ENCODE results near the gene SSTR3. TPM values are rescaled to one million over a fixed set of nuclear protein-coding genes. Genes with fewer than 3 reads are reported as not detected.

SSTR3 gene
- total and polyA plus RNA-seq, 2 donors, result 3.9 to 25.6 TPM

DNA sequence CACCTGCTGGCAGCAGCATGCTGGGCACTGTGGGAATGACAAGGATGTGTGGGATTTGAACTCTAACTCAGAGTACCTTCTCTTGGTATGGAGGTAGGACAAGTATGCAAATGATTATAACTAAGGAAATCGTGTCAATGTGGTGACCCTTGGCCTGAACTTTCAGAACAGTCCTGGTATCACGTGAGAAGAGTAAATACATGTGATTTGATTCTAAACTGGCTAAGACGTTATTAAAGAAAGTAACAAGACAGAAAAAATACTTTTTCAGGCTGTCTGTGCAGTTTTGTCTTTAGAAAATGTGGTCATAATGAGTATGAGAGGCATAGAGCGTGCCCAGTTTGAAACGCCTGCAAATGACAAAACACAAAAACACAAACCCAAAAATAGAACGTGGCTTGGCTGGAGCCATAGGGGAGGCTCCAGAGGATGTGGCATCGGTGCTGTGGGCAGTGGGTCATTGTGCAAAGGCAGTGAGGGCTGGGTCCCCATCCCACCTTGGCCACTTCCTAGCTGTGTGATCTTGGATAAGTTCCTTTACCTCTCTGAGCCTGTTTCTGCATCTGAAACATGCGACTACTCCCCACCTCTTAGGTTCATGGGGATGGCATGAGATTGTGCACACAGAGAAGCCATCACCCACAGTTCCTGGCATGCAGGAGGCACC lies 44.2 kb downstream of the SSTR3 start:
- DNase-seq (ENCODE audit: low read depth in 6 of 9, low spot score in 9 of 9), result no peak
- Histone ChIP-seq H3K27ac (ENCODE audit: low read depth in 1 of 2, low read length in 1 of 2) (no peak overlapping the region), H3K27me3 (ENCODE audit: control insufficient read depth in 2 of 2, insufficient read depth in 1 of 2, low read length in 1 of 2) (peaks cover 0 to 2% of the 10 kb centered on the region in 2 donors), H3K4me3 (ENCODE audit: low read length in 2 of 2) (no peak overlapping the region), H3K36me3 (ENCODE audit: control insufficient read depth in 2 of 2, insufficient read depth in 2 of 2, low read length in 1 of 2) (no peaks in the 10 kb centered on the region), H3K4me1 (ENCODE audit: control insufficient read depth in 2 of 2, insufficient read depth in 2 of 2, low read length in 2 of 2) (peaks cover 2 to 34% of the 10 kb centered on the region in 2 donors), H3K9me3 (ENCODE audit: control insufficient read depth in 2 of 2, insufficient read depth in 1 of 2, low read length in 1 of 2) (peaks cover 1 to 12% of the 10 kb centered on the region in 2 donors)
- 74% methylated on average over 8 of the region's 8 CpGs for WGBS

DNA sequence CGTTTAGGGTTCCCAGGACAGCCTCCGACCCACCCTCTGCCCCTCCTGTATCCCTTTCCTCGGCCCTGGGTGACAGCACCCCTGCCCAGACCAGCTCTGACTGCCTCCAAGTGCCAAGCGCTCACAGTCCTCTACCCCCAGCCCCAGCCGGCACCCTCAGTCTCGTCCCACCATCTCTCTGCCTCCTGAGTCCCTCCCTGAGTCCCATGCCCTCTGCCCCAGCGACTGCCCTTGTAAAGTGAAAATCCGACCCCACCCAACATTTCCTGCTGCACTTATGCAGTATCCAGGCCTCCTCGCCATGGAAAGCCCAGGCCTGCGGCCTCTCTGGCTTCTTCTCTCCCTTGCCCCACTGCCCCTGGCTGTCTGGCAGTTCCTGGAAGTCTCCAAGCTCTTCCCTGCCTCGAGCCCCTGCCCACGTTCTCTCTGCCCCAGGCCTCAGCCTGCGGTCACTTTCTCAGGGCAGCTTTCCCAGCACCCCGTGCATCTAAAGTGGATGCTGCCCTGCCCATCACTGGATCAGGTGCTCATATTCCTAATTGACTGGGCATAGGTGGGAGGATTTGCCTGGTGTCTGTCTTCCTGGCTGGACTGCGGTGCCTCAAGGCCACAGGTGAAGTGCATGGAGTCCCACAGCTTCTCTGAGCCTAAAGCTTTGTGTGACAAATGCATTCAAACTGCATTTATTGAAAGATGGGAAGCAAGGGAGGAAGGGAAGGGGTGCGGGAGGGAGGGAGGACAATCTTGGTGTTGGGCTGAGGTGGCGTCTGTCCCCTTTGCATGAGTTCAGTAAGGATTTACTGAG lies 44.9 kb downstream of the SSTR3 start:
- DNase-seq (ENCODE audit: low read depth in 6 of 9, low spot score in 9 of 9), result no peak
- Histone ChIP-seq H3K27ac (ENCODE audit: low read depth in 1 of 2, low read length in 1 of 2) (peak overlapping the region; percentile 49 to 54), H3K4me1 (ENCODE audit: control insufficient read depth in 2 of 2, insufficient read depth in 2 of 2, low read length in 2 of 2) (peaks cover 2 to 42% of the 10 kb centered on the region in 2 donors), H3K9me3 (ENCODE audit: control insufficient read depth in 2 of 2, insufficient read depth in 1 of 2, low read length in 1 of 2) (peaks cover 1 to 12% of the 10 kb centered on the region in 2 donors), H3K36me3 (ENCODE audit: control insufficient read depth in 2 of 2, insufficient read depth in 2 of 2, low read length in 1 of 2) (no peaks in the 10 kb centered on the region), H3K27me3 (ENCODE audit: control insufficient read depth in 2 of 2, insufficient read depth in 1 of 2, low read length in 1 of 2) (peaks cover 0 to 2% of the 10 kb centered on the region in 2 donors), H3K4me3 (ENCODE audit: low read length in 2 of 2) (no peak overlapping the region)
- 87% methylated on average over 17 of the region's 17 CpGs for WGBS

GRCh38 chr22:37166675-37167066 lies 45.6 kb downstream of the SSTR3 start:
- WGBS, result 23% methylated on average over 13 of the region's 13 CpGs
- Histone ChIP-seq H3K27me3 (ENCODE audit: control insufficient read depth in 2 of 2, insufficient read depth in 1 of 2, low read length in 1 of 2) (peaks cover 0 to 2% of the 10 kb centered on the region in 2 donors), H3K4me1 (ENCODE audit: control insufficient read depth in 2 of 2, insufficient read depth in 2 of 2, low read length in 2 of 2) (peaks cover 2 to 49% of the 10 kb centered on the region in 2 donors), H3K9me3 (ENCODE audit: control insufficient read depth in 2 of 2, insufficient read depth in 1 of 2, low read length in 1 of 2) (peaks cover 1 to 14% of the 10 kb centered on the region in 2 donors), H3K4me3 (ENCODE audit: low read length in 2 of 2) (no peak overlapping the region), H3K27ac (ENCODE audit: low read depth in 1 of 2, low read length in 1 of 2) (peak overlapping the region; percentile 49 to 54), H3K36me3 (ENCODE audit: control insufficient read depth in 2 of 2, insufficient read depth in 2 of 2, low read length in 1 of 2) (no peaks in the 10 kb centered on the region)
- peak; percentile 57 to 85 (median 73) for DNase-seq (ENCODE audit: low read depth in 6 of 9, low spot score in 9 of 9)

DNA sequence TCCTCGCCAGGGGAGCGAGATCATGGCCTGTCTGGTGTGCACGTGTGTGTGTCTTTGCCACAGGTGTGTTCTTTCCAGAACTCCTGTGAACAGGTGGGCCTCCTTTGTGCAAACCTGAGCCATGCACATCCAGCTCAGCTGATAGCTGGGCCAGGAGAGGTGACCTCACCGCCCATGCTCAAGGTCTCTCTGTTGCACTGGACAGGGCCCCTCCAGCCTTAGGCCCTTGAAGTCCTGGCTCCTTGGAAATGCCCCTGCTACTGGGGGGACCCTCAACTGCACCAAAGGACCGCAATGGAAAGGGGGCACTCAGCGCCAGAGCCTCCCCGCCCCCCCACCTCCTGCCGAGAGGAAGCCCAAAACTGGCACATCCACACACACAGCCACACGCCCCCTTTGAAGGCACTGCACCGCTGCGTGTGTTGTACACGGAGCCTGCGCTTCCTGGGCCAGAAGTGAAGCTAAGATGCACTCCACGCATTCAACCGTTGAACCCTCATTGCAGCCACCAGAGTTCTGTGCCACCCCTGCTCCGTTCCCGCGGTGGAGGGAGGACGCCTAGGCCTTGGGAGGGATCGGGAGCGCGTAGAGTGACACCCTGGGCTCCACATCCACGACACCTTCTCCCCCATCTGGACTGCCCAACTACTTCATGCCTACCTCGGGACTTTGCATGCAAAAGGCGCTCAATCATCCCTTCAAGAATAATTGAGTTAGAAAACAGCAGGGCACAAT lies 46.2 kb downstream of the SSTR3 start:
- 72% methylated on average over 25 of the region's 25 CpGs for WGBS
- Histone ChIP-seq H3K36me3 (ENCODE audit: control insufficient read depth in 2 of 2, insufficient read depth in 2 of 2, low read length in 1 of 2) (no peaks in the 10 kb centered on the region), H3K4me1 (ENCODE audit: control insufficient read depth in 2 of 2, insufficient read depth in 2 of 2, low read length in 2 of 2) (peaks cover 2 to 51% of the 10 kb centered on the region in 2 donors), H3K27me3 (ENCODE audit: control insufficient read depth in 2 of 2, insufficient read depth in 1 of 2, low read length in 1 of 2) (peaks cover 0 to 2% of the 10 kb centered on the region in 2 donors), H3K9me3 (ENCODE audit: control insufficient read depth in 2 of 2, insufficient read depth in 1 of 2, low read length in 1 of 2) (peaks cover 1 to 19% of the 10 kb centered on the region in 2 donors), H3K4me3 (ENCODE audit: low read length in 2 of 2) (no peak overlapping the region), H3K27ac (ENCODE audit: low read depth in 1 of 2, low read length in 1 of 2) (peak overlapping the region; percentile 54 to 66)
- peak in 1 of 9 donors; percentile 50 for DNase-seq (ENCODE audit: low read depth in 6 of 9, low spot score in 9 of 9)

GRCh38 chr22:37165066-37165465 lies 47.2 kb downstream of the SSTR3 start:
- no peak for DNase-seq (ENCODE audit: low read depth in 6 of 9, low spot score in 9 of 9)
- Histone ChIP-seq H3K9me3 (ENCODE audit: control insufficient read depth in 2 of 2, insufficient read depth in 1 of 2, low read length in 1 of 2) (peaks cover 1 to 22% of the 10 kb centered on the region in 2 donors), H3K27ac (ENCODE audit: low read depth in 1 of 2, low read length in 1 of 2) (no peak overlapping the region), H3K4me3 (ENCODE audit: low read length in 2 of 2) (no peak overlapping the region), H3K27me3 (ENCODE audit: control insufficient read depth in 2 of 2, insufficient read depth in 1 of 2, low read length in 1 of 2) (peaks cover 0 to 2% of the 10 kb centered on the region in 2 donors), H3K4me1 (ENCODE audit: control insufficient read depth in 2 of 2, insufficient read depth in 2 of 2, low read length in 2 of 2) (peaks cover 2 to 51% of the 10 kb centered on the region in 2 donors), H3K36me3 (ENCODE audit: control insufficient read depth in 2 of 2, insufficient read depth in 2 of 2, low read length in 1 of 2) (no peaks in the 10 kb centered on the region)
- 96% methylated on average over 9 of the region's 9 CpGs for WGBS

DNA sequence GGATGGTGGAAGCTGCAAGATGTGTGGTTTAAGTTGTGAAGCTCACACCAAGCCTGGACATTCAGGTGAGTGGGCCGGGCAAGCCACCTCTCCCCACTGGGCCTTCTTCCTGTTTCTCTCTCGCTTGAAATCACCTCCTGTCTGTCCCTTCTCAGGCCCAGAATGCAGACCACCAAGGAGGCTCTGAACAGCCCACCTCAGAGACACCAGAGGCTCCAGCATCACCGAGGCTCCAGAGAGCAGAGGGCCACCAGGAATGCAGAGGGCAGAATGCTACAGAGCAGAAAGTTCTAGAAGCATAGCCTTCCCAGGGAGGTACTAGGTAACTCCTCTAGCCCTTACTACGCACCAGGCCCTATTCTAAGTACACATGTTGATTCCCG lies 47.8 kb downstream of the SSTR3 start:
- Histone ChIP-seq H3K4me3 (ENCODE audit: low read length in 2 of 2) (no peak overlapping the region), H3K27ac (ENCODE audit: low read depth in 1 of 2, low read length in 1 of 2) (no peak overlapping the region), H3K36me3 (ENCODE audit: control insufficient read depth in 2 of 2, insufficient read depth in 2 of 2, low read length in 1 of 2) (no peaks in the 10 kb centered on the region), H3K9me3 (ENCODE audit: control insufficient read depth in 2 of 2, insufficient read depth in 1 of 2, low read length in 1 of 2) (peaks cover 1 to 20% of the 10 kb centered on the region in 2 donors), H3K4me1 (ENCODE audit: control insufficient read depth in 2 of 2, insufficient read depth in 2 of 2, low read length in 2 of 2) (peaks cover 2 to 51% of the 10 kb centered on the region in 2 donors), H3K27me3 (ENCODE audit: control insufficient read depth in 2 of 2, insufficient read depth in 1 of 2, low read length in 1 of 2) (peaks cover 0 to 2% of the 10 kb centered on the region in 2 donors)
- DNase-seq (ENCODE audit: low read depth in 6 of 9, low spot score in 9 of 9), result no peak
- WGBS, result 66% methylated on average over 5 of the region's 5 CpGs

DNA sequence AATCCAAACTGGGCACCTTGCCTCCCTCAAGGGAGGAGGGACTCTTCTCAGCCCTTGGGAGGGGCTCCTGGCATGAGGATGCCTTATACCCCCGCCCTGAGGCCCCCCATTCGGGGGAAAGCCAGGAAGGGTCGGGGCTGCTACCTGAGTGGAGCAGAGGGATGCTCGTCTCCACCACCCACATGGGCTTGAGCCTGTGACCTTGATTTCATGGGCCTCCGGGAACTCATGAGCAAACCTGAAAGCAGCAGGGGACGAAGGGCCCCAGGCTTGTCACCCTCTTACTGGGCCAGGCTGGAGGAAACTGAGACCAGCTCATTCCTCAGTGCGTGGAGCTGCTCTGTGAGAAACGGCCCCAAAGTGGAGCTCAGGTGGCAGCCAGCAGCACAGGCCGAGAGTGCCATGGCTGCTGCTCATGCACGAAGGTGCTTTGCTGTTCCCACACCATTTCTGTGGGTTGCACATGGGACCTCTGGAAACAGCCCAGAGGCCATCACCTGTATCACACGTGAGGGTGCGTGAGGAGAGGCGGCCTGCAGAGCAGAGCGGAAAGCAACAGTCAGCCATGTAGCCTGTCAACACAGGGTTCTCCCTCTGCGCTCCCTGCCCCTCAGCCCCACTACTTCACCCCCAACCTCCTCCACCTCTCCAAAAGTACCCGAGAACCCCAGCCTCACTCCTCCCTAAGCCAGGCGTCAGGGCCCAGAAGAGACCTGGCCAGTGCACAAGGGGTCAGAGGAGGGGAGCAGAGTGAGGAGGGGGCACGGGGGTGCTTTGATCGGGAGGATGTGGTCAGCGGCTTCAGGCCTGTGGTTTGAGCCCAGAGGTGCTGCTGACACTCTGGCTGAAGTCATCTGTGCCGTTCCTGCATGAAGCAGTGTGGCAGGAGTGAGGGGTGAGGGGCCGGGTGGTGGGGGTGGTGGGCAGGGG lies 48.4 kb downstream of the SSTR3 start:
- H3K4me1 ChIP-seq (ENCODE audit: control insufficient read depth in 2 of 2, insufficient read depth in 2 of 2, low read length in 2 of 2), result peaks cover 2 to 51% of the 10 kb centered on the region in 2 donors
- peaks cover 0 to 2% of the 10 kb centered on the region in 2 donors for H3K27me3 ChIP-seq (ENCODE audit: control insufficient read depth in 2 of 2, insufficient read depth in 1 of 2, low read length in 1 of 2)
- no peak for DNase-seq (ENCODE audit: low read depth in 6 of 9, low spot score in 9 of 9)
- no peak overlapping the region for H3K4me3 ChIP-seq (ENCODE audit: low read length in 2 of 2)
- H3K36me3 ChIP-seq (ENCODE audit: control insufficient read depth in 2 of 2, insufficient read depth in 2 of 2, low read length in 1 of 2), result no peaks in the 10 kb centered on the region
- WGBS, result 82% methylated on average over 22 of the region's 22 CpGs
- H3K27ac ChIP-seq (ENCODE audit: low read depth in 1 of 2, low read length in 1 of 2), result no peak overlapping the region
- peaks cover 1 to 16% of the 10 kb centered on the region in 2 donors for H3K9me3 ChIP-seq (ENCODE audit: control insufficient read depth in 2 of 2, insufficient read depth in 1 of 2, low read length in 1 of 2)

DNA sequence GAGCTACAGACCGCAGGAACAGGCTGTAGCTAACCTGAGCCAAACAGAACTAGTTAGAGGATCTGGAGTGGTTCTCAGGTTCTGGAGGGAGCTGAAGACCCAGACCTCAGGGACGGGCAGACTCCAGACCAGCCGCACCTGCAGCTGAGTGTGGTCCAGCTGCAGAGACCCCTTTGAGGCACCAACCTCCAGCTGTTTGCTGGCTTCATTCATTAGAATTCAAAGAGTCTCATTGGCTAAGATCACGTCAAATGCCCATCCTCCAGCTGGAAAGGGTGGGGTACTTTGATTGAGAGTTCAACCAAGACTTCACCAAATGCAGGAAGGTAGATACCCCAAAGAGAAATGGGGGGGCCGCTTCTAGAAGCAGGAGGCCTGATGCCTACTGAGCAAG lies 49.2 kb downstream of the SSTR3 start:
- H3K27me3 ChIP-seq (ENCODE audit: control insufficient read depth in 2 of 2, insufficient read depth in 1 of 2, low read length in 1 of 2), result no peaks in the 10 kb centered on the region
- no peaks in the 10 kb centered on the region for H3K36me3 ChIP-seq (ENCODE audit: control insufficient read depth in 2 of 2, insufficient read depth in 2 of 2, low read length in 1 of 2)
- H3K27ac ChIP-seq (ENCODE audit: low read depth in 1 of 2, low read length in 1 of 2), result no peak overlapping the region
- no peak for DNase-seq (ENCODE audit: low read depth in 6 of 9, low spot score in 9 of 9)
- 94% methylated on average over 5 of the region's 5 CpGs for WGBS
- no peak overlapping the region for H3K4me3 ChIP-seq (ENCODE audit: low read length in 2 of 2)
- peaks cover 2 to 51% of the 10 kb centered on the region in 2 donors for H3K4me1 ChIP-seq (ENCODE audit: control insufficient read depth in 2 of 2, insufficient read depth in 2 of 2, low read length in 2 of 2)
- H3K9me3 ChIP-seq (ENCODE audit: control insufficient read depth in 2 of 2, insufficient read depth in 1 of 2, low read length in 1 of 2), result peaks cover 1 to 10% of the 10 kb centered on the region in 2 donors

Data from thymus (tissue), 11 donors.